Measurements from ENCODE around the gene NPW.

Gene NPW

DNA sequence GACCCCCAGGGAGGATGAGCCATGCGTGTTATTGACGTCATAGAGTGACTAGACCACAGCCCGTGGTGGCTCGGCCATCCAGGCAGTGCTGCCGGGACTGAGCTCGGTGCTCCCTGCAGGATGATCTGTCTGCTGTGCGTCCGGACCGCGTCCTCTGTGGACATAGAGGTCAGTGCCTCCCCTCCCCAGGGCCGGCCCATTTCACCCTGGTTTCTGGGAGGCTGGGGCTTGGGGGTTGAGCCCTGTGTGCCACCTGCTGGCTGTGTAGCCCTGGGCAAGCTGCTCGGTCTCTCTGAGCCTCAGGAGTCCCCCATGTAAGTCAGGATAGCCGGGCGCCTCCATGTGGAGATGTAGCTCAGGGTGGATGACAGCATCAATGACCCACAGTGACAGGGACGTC is 36.5 kb downstream of the NPW start:
- DNase-seq: no peak

- DNase-seq: no peak
Measured at GRCh38 chr16:2056681-2057407, 37.3 kb downstream of the NPW start.

DNA sequence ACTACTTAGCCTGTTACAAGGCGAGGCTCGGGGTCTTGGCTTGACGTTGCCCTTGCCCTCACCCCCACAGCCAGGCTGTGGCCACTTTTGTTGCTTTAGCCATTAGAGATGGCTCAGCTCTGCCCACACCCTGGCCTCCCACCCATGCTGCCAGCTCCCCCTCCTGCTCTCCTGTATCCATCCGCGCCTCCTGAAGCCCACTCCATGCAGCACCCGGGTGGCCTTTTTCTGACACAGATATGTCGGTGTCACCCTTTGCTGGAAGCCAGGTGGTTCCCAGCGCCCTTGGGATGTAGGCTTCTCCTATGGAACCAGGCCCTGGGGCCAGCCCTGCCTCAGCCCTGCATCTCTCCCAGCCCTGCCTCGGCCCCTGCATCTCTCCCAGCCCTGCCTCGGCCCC is 37.9 kb downstream of the NPW start:
- DNase-seq: no peak

DNA sequence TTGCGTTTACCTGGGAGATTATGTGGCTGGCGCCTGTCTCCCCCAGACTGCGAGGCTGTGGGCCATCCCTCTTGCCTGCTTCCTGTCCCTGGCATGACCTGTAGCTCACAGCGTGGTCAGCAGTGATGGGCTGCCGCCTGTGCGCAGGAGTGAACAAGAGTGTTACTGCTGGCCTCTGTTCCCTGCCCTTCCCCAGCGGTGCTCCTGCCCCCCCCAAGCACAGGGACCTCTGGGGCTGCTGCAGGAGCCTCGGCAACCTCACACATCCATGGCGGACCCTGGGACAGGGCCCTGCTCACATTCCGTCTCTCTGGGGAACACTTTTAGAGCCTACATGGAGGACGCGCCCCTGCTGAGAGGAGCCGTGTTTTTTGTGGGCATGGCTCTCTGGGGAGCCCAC is 38.8 kb downstream of the NPW start:
- DNase-seq: no peak

DNA sequence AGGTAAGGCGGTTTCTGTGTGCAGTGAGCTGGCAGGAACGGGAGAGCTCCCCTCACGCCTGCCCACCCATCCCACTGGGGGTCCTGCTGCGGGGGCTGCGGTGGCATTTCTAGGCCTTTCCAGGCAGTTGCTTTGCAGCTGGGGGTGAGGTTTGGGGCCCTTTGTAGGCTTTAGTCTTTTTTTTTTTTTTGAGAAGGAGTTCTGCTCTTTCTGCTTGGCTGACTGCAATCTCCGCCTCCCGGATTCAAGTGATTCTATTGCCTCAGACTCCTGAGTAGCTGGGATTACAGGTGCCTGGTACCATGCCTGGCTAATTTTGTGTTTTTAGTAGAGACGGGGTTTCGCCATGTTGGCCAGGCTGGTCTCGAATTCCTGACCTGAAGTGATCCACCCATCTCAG is 39.3 kb downstream of the NPW start:
- no peak for DNase-seq

GRCh38 chr16:2060346-2060745 is 40.8 kb downstream of the NPW start:
- no peak for DNase-seq

GRCh38 chr16:2061023-2061422 is 41.4 kb downstream of the NPW start:
- DNase-seq: no peak

DNA sequence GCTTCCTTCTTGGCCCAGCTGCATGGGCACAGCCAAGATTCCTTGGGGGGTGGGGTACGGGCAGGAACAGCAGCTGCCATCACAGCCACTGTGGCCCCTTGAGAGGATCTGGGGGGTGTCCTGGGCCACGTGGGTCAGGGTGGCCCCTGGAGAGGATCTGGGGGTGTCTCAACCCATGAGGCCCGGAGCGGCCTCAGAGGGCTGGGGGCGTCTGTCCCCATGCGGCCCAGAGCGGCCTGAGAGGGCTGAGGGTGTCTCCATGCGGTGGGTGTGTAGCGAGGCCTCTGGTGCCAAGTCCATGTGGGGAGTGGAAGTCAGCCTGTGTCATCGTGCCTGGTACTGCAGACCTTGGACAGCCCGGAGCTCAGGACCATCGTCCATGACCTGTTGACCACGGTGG is 41.9 kb downstream of the NPW start:
- no peak for DNase-seq

DNA sequence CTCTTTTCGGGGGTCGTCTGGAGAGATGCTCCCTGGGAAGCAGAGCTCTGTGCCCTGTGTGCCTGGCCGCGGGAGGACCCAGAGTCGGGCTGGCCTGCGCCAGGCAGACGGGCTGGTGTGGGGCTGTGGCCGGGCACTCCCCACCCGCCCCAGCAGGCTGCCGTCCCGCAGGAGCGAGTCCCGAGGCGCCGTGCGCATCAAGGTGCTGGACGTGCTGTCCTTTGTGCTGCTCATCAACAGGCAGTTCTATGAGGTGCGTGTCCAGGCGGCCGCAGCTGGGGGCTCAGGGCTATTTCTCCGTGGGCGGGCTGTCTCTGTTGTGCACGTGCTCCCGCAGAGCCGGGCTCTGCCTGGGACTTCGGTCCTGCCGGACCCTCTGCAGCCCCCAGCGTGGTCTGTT is 43.2 kb downstream of the NPW start:
- no peak for DNase-seq

DNA sequence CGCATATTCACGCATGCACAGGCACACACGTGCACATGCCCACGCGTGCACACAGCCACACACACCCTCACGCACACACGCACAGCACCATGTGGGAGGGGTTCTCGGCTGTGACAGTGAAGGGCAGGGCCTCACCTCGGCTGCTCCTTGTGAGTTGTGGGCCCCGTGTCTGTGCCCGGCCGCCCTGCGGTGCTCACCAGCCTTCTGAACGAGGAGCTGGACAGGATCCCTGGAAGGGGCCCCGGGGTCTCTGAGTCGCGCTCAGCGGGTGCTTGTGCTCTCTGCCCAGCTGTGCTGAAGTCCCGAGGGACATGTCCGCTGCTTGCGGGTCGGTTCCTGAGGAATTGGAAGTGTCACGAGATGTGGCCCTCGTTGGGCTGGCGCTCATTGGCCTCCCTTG is 44.3 kb downstream of the NPW start:
- DNase-seq: no peak

DNA sequence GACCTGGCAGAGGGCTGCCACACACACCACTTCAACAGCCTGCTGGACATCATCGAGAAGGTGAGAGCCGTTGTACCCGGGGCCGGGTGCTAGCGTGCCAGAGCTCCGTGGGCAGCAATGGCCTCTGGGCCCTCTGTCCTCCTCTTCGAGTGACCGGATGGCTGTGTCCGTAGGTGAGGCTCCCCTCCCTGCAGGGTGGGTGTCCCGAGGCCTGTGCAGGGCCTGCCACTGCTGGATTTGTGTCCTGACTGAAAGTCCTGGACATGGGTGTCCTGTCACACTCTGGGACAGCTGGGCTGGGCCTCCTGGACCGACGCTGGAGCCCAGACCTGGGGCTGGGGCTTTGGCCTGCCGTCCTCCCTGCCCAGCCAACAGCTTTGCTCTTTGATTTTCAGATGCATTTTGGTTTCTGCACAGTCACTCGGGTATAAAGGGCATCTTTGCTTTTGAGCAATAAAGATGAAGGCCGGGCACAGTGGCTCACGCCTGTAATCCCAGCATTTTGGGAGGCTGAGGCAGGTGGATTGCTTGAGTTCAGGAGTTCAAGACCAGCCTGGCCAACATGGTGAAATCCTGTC is 44.9 kb downstream of the NPW start:
- no peak for DNase-seq

DNA sequence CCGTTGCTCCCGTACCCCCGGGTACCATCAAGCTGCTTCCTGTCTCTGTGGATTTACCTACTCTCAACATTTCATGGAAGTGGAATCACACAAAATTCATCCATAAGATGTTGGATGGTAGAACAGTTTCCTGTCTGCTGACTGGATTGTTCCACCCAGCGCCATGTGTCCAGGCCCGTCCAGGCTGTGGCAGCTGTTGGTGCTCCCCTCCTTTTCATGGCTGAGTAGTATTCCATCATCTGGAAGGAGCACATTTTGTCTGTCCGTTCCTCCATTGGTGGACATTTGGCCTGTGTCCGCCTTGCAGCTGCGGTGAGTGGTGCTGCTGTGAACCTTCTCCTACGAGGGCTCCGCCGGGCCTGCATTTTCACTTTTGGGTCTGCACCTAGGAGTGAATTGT is 46.6 kb downstream of the NPW start:
- no peak for DNase-seq

All from T1000 (cell line).